ENCODE results near the gene ATRN.

GRCh38 chr20:3477861-3478544, 7.2 kb downstream of the ATRN start:
- TF ChIP-seq, protein P1, sequence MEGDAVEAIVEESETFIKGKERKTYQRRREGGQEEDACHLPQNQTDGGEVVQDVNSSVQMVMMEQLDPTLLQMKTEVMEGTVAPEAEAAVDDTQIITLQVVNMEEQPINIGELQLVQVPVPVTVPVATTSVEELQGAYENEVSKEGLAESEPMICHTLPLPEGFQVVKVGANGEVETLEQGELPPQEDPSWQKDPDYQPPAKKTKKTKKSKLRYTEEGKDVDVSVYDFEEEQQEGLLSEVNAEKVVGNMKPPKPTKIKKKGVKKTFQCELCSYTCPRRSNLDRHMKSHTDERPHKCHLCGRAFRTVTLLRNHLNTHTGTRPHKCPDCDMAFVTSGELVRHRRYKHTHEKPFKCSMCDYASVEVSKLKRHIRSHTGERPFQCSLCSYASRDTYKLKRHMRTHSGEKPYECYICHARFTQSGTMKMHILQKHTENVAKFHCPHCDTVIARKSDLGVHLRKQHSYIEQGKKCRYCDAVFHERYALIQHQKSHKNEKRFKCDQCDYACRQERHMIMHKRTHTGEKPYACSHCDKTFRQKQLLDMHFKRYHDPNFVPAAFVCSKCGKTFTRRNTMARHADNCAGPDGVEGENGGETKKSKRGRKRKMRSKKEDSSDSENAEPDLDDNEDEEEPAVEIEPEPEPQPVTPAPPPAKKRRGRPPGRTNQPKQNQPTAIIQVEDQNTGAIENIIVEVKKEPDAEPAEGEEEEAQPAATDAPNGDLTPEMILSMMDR (IDR thresholded peaks at IDR 0.05; ENCODE audit: low read depth, low read length, missing input control): no peak
- TF ChIP-seq, protein P2, sequence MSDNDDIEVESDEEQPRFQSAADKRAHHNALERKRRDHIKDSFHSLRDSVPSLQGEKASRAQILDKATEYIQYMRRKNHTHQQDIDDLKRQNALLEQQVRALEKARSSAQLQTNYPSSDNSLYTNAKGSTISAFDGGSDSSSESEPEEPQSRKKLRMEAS (IDR thresholded peaks at IDR 0.05): no peak
- peak; percentile 37 to 39 for TF ChIP-seq RXRA (IDR thresholded peaks at IDR 0.05)
- peak; percentile 34 for TF ChIP-seq YY1 (IDR thresholded peaks at IDR 0.05)
- TF ChIP-seq TAF1 (conservative IDR thresholded peaks at IDR 0.05): no peak
- no peak for TF ChIP-seq EGR1 (IDR thresholded peaks at IDR 0.05; ENCODE audit: low read depth in 2 of 2)
- TF ChIP-seq JUND (IDR thresholded peaks at IDR 0.05): no peak
- TF ChIP-seq ATF3 (IDR thresholded peaks at IDR 0.05): no peak
- TF ChIP-seq, protein P3, sequence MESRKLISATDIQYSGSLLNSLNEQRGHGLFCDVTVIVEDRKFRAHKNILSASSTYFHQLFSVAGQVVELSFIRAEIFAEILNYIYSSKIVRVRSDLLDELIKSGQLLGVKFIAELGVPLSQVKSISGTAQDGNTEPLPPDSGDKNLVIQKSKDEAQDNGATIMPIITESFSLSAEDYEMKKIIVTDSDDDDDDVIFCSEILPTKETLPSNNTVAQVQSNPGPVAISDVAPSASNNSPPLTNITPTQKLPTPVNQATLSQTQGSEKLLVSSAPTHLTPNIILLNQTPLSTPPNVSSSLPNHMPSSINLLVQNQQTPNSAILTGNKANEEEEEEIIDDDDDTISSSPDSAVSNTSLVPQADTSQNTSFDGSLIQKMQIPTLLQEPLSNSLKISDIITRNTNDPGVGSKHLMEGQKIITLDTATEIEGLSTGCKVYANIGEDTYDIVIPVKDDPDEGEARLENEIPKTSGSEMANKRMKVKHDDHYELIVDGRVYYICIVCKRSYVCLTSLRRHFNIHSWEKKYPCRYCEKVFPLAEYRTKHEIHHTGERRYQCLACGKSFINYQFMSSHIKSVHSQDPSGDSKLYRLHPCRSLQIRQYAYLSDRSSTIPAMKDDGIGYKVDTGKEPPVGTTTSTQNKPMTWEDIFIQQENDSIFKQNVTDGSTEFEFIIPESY (IDR thresholded peaks at IDR 0.05): no peak
- no peak for TF ChIP-seq HNF4G (IDR thresholded peaks at IDR 0.05)
- peak; percentile 58 for TF ChIP-seq SP1 (IDR thresholded peaks at IDR 0.05)
- TF ChIP-seq RAD21 (IDR thresholded peaks at IDR 0.05): peak in 1 of 2 donors; percentile 35

Data from liver (tissue), 3 donors.